Left ventricle myocardium inferior (tissue), 1 donor: ENCODE data around the gene TESK2. TPM values are rescaled to one million over a fixed set of nuclear protein-coding genes. Genes with fewer than 3 reads are reported as not detected.
"Not testable (repeated sequence)": the region's sequence is repeated elsewhere in the genome, so short reads cannot be mapped to it uniquely, and the experiment has no call there.

Experiments used
- DNase-seq: peaks from one replicate; pipeline ENCODE4 v3.0.0-alpha.2; 2020
- H3K27ac ChIP-seq: fragments of 200-600 bp; replicated peaks from 2 replicates; pipeline ENCODE4 v1.8.0; 2021
- H3K27me3 ChIP-seq: fragments of 200-600 bp; 2 replicates; pipeline ENCODE4 v1.8.0; 2021; ENCODE audit warnings: low read depth
- H3K36me3 ChIP-seq: fragments of 200-600 bp; 2 replicates; pipeline ENCODE4 v1.8.0; 2021
- H3K4me1 ChIP-seq: fragments of 200-600 bp; 2 replicates; pipeline ENCODE4 v1.8.0; 2021
- H3K4me3 ChIP-seq: fragments of 200-600 bp; 2 replicates; pipeline ENCODE4 v1.8.0; 2021; ENCODE audit warnings: mild to moderate bottlenecking, moderate library complexity
- H3K9me3 ChIP-seq: fragments of 200-600 bp; replicated peaks from 2 replicates; pipeline ENCODE4 v1.8.0; 2021
- intact Hi-C: fragments of 100-400 bp; cut with micrococcal nuclease; formaldehyde crosslinking; loops from one replicate; pipeline ENCODE4 v1.11.0; 2022
- total RNA-seq: library from RNA; stranded (reverse); fragmentation: NEBNext Ultra II Directional; extraction: Animal tissue kit (Norgen Biotek cat#: 25700); gene quantifications from one replicate; pipeline ENCODE4 v1.2.1, GENCODE V29; 2021
- TF ChIP-seq, protein P1 (sequence below): fragments of 200-600 bp; IDR thresholded peaks from 2 replicates; pipeline ENCODE4 v1.8.0; 2021; ENCODE audit warnings: antibody characterized with exemption, mild to moderate bottlenecking, borderline replicate concordance
- donor health status: DM: no; HTN: yes; CAD: no; lungs with severe emphysema.

TESK2 gene
- total RNA-seq, 1 donor from 2014 or later, result 1.4 TPM

DNA sequence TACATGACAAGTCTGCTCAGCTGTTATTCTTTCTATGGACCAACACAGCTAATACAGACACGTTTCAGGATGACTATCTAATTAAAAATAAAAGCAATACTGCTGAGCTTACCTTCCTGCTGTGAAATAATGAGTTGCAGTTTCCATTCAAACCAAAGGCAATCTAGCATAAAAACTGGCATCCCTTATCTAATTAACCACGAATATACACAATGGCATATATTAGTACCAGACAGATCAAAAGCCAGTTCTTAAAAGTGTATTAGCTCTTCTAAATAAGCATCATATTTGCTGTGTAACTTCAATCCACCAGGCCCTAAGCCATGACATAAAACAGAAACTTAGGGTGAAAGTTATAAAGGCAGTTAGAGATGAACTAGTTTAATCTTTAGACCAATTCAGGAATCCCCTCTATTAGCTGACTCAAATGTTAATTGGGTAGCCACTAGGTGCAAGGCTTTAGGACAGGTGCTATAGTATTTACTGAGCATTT, 20.6 kb downstream of the TESK2 start:
- intact Hi-C loops, result no loop called here
- H3K4me3 ChIP-seq, result no peak overlapping the region
- H3K36me3 ChIP-seq, result no peaks in the 10 kb centered on the region
- H3K27me3 ChIP-seq, result no peaks in the 10 kb centered on the region
- no peak overlapping the region for H3K27ac ChIP-seq
- no peaks in the 10 kb centered on the region for H3K4me1 ChIP-seq
- no peaks in the 10 kb centered on the region for H3K9me3 ChIP-seq
- DNase-seq, result no peak
- TF ChIP-seq, protein P1, sequence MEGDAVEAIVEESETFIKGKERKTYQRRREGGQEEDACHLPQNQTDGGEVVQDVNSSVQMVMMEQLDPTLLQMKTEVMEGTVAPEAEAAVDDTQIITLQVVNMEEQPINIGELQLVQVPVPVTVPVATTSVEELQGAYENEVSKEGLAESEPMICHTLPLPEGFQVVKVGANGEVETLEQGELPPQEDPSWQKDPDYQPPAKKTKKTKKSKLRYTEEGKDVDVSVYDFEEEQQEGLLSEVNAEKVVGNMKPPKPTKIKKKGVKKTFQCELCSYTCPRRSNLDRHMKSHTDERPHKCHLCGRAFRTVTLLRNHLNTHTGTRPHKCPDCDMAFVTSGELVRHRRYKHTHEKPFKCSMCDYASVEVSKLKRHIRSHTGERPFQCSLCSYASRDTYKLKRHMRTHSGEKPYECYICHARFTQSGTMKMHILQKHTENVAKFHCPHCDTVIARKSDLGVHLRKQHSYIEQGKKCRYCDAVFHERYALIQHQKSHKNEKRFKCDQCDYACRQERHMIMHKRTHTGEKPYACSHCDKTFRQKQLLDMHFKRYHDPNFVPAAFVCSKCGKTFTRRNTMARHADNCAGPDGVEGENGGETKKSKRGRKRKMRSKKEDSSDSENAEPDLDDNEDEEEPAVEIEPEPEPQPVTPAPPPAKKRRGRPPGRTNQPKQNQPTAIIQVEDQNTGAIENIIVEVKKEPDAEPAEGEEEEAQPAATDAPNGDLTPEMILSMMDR, result no peak

- H3K27me3 ChIP-seq, intact Hi-C loops, H3K36me3 ChIP-seq, H3K9me3 ChIP-seq, H3K27ac ChIP-seq, H3K4me1 ChIP-seq, H3K4me3 ChIP-seq, DNase-seq: not testable (repeated sequence)
These were observed 23.6 kb downstream of the TESK2 start for GRCh38 chr1:45467353-45467752.

DNA sequence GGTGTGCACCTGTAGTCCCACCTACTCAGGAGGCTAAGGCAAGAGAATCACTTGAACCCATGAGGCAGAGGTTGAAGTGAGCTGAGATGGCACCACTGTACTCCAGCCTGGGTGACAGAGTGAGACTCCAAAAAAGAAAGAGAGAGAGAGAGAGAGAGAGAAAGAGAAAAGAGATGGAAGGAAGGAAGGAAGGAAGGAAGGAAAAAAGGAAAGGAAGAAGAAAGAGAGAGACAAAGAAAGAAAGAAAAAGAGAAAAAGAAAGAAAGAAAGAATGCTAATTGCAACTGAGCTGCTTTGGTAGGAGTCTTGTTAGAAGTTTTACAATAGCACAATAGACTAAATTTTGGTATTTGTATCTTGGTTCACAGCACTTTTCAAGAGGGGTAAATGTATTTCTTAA, 25.7 kb downstream of the TESK2 start:
- DNase-seq, result no peak
- no peaks in the 10 kb centered on the region for H3K9me3 ChIP-seq
- H3K4me1 ChIP-seq, result no peaks in the 10 kb centered on the region
- TF ChIP-seq, protein P1, result no peak
- no peak overlapping the region for H3K27ac ChIP-seq
- H3K27me3 ChIP-seq, result no peaks in the 10 kb centered on the region
- no peaks in the 10 kb centered on the region for H3K36me3 ChIP-seq
- intact Hi-C loops, result no loop called here
- no peak overlapping the region for H3K4me3 ChIP-seq

DNA sequence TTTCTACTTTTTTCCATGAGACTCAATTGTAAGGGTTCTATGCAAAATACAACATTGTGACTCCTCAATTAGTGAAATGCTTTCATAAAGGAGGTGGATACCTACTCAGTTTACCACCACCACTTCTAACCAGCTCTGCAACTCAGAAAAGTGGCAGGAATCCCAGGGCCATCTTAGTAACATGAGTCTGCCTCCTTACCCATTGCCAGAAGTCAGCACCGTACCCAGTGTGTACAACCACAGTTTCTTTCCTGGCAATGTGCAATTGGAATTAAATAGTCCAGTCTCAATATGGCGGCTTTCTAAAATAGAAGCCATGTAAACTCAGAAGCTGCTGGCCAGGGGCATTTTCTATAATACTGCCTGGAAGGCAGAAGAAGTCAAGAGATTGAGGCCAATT, 32.1 kb downstream of the TESK2 start:
- H3K27ac ChIP-seq, result no peak overlapping the region
- H3K36me3 ChIP-seq, result no peaks in the 10 kb centered on the region
- no peak overlapping the region for H3K4me3 ChIP-seq
- intact Hi-C loops, result no loop called here
- H3K4me1 ChIP-seq, result no peaks in the 10 kb centered on the region
- no peaks in the 10 kb centered on the region for H3K9me3 ChIP-seq
- TF ChIP-seq, protein P1, result no peak
- H3K27me3 ChIP-seq, result no peaks in the 10 kb centered on the region
- DNase-seq, result no peak

DNA sequence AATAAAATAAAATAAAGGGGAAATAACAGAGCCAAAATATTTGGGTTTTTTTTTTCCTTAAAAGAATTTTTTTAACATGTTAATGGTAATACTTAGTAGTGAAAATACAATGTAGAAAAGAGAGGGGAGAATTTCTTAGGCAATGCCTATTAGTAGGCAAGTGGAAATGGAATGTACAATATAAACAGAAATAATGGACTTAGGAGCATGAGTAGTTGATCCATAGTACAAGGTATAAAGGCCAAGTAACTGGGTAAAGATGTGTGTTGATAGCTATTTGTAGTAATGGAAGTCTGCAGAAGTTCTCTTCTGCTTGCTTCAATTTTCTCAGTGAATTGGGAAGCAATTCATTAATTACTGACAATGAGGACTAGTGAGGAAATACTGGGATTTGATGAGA, 34.4 kb downstream of the TESK2 start:
- no peak for DNase-seq
- H3K27ac ChIP-seq, result no peak overlapping the region
- no peaks in the 10 kb centered on the region for H3K9me3 ChIP-seq
- TF ChIP-seq, protein P1, result no peak
- H3K4me3 ChIP-seq, result no peak overlapping the region
- H3K4me1 ChIP-seq, result no peaks in the 10 kb centered on the region
- intact Hi-C loops, result no loop called here
- H3K36me3 ChIP-seq, result no peaks in the 10 kb centered on the region
- no peaks in the 10 kb centered on the region for H3K27me3 ChIP-seq

DNA sequence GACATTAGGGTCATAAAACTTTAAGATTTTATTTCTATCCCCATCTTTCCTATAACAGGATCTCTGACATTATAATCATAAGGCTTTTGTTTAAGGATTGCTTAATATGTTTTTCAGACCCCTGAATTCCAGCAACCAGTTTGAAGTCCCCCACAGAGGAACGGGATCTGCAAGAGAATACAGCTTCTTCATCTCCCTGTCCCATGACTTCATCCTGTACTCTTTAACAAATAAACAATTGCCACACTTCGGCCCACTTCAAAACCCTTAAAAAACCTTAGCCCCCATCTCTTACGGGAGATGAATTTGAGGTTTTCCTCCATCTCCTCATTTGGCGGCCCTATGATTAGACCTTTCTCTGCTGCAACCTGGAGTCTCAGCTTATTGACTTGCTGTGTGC, 35.8 kb downstream of the TESK2 start:
- TF ChIP-seq, protein P1, result no peak
- Histone ChIP-seq H3K9me3 (no peaks in the 10 kb centered on the region), H3K27ac (no peak overlapping the region), H3K27me3 (no peaks in the 10 kb centered on the region), H3K36me3 (no peaks in the 10 kb centered on the region), H3K4me1 (no peaks in the 10 kb centered on the region), H3K4me3 (no peak overlapping the region)
- intact Hi-C loops, result no loop called here
- DNase-seq, result no peak
